Right lobe of liver (tissue), 6 donors: ENCODE results near the gene SCRN1. TPM values are rescaled to one million over a fixed set of nuclear protein-coding genes. Genes with fewer than 3 reads are reported as not detected.

ENCODE experiments used
- ATAC-seq, 4 donors: fragments of 200-7000 bp; cut with Tn5 transposase; one replicate each; pipeline ENCODE4 v1.9.1; 2020; ENCODE audit warnings: mild to moderate bottlenecking in 4 of 4, moderate library complexity in 4 of 4
- DNase-seq, 3 donors: peaks; one replicate each; pipeline ENCODE4 v3.0.0-alpha.2; 2020
- H3K27ac ChIP-seq, 3 donors: fragments of 200-600 bp; one replicate each; pipeline ENCODE4 v1.8.0; 2022
- H3K27me3 ChIP-seq, 2 donors: fragments of 200-600 bp; one replicate each; pipeline ENCODE4 v1.8.0; 2022
- H3K36me3 ChIP-seq, 4 donors: fragments of 200-600 bp; sonication (generic) in 1 of 4; one replicate each; pipeline versions ENCODE4 v1.5.1 to v1.8.0; 2017 to 2022; ENCODE audit warnings: control low read depth in 1 of 4
- H3K4me1 ChIP-seq, 4 donors: fragments of 200-600 bp; sonication (generic) in 1 of 4; one replicate each; pipeline versions ENCODE4 v1.5.1 to v1.8.0; 2017 to 2022; ENCODE audit warnings: control low read depth in 1 of 4
- H3K4me3 ChIP-seq, 3 donors: fragments of 200-600 bp; one replicate each; pipeline ENCODE4 v1.8.0; 2022
- H3K9me3 ChIP-seq, 4 donors: fragments of 200-600 bp; sonication (generic) in 1 of 4; one replicate each; pipeline versions ENCODE4 v1.5.1 to v1.8.0; 2017 to 2022; ENCODE audit warnings: control low read depth in 1 of 4
- CTCF ChIP-seq, 4 donors: fragments of 200-600 bp in 3 of 4; fragments of 450-650 bp in 1 of 4; IDR thresholded peaks; one replicate each; pipeline versions ENCODE4 v1.5.1 to v1.8.0; 2016 to 2022; ENCODE audit warnings: antibody characterized with exemption in 4 of 4, mild to moderate bottlenecking in 2 of 4
- POLR2A ChIP-seq: fragments of 450-650 bp; IDR thresholded peaks from one replicate; pipeline ENCODE4 v1.6.1; 2017; ENCODE audit warnings: antibody characterized with exemption, mild to moderate bottlenecking
- WGBS: methylation state at CpG from one replicate; pipeline ENCODE4 v1.1.6; 2018; ENCODE audit warnings: low coverage, low lambda C conversion rate; ENCODE audit not compliant: insufficient coverage; ENCODE audit errors: missing lambda C conversion rate; 5-methylcytosine and 5-hydroxymethylcytosine counted together
- intact Hi-C, 2 donors: fragments of 100-400 bp; cut with DNase I; formaldehyde crosslinking; loops; one replicate each; pipeline versions ENCODE4 v1.11.2 to v1.14.1; 2022
- total RNA-seq, 6 experiments: library from RNA; depleted of rRNA in 2 of 6; stranded (reverse); fragments of >200 nt in 2 of 6; fragmentation: NEBNext Ultra II Directional in 3 of 6; extraction: Animal tissue kit (Norgen Biotek cat#: 25700) in 3 of 6; gene quantifications; one replicate each; pipeline versions ENCODE4 v1.1.0 to v1.2.4, GENCODE V29; 2016 to 2023
- donor health status: DM: no; HTN: yes; CAD: no.
- donor health status: DM: no; HTN: no; CAD: no.
- donor health status: DM: no; HTN: no; CAD: no.
- donor health status: DM: no; HTN: yes; CAD: no.
- donor health status: DM: no; HTN: yes; CAD: no.

SCRN1 gene
- total RNA-seq, 6 experiments from 2014 or later, result 1.3 to 2.9 (median 2.0) TPM

GRCh38 chr7:29884399-29885272 is 105.0 kb downstream of the SCRN1 start:
- DNase-seq, result no peak
- no peak for ATAC-seq
- Histone ChIP-seq H3K36me3 (no peaks in the 10 kb centered on the region), H3K9me3 (no peaks in the 10 kb centered on the region), H3K27me3 (no peaks in the 10 kb centered on the region), H3K4me1 (no peaks in the 10 kb centered on the region), H3K4me3 (no peak overlapping the region), H3K27ac (no peak overlapping the region)
- intact Hi-C loops, result no loop called here
- 64% methylated on average over 18 of the region's 28 CpGs for WGBS
- no peak for TF ChIP-seq CTCF (IDR thresholded peaks at IDR 0.05)
- no peak for TF ChIP-seq POLR2A

GRCh38 chr7:29883462-29884398 is 105.9 kb downstream of the SCRN1 start:
- DNase-seq (no peak), ATAC-seq (peak in 1 of 4 donors; percentile 23)
- intact Hi-C loops, result no loop called here
- Histone ChIP-seq H3K9me3 (no peaks in the 10 kb centered on the region), H3K4me1 (no peaks in the 10 kb centered on the region), H3K27ac (no peak overlapping the region), H3K4me3 (no peak overlapping the region), H3K36me3 (no peaks in the 10 kb centered on the region), H3K27me3 (no peaks in the 10 kb centered on the region)
- TF ChIP-seq POLR2A (no peak), CTCF (IDR thresholded peaks at IDR 0.05) (no peak)
- 34% methylated on average over 37 of the region's 46 CpGs for WGBS

- intact Hi-C loops, result no loop called here
- Histone ChIP-seq H3K9me3 (no peaks in the 10 kb centered on the region), H3K27me3 (no peaks in the 10 kb centered on the region), H3K27ac (no peak overlapping the region), H3K4me1 (no peaks in the 10 kb centered on the region), H3K36me3 (no peaks in the 10 kb centered on the region), H3K4me3 (no peak overlapping the region)
- ATAC-seq (no peak), DNase-seq (no peak)
- WGBS, result 100% methylated on average over 1 of the region's 1 CpG
- TF ChIP-seq POLR2A (no peak), CTCF (IDR thresholded peaks at IDR 0.05) (no peak)
Observed at GRCh38 chr7:29882481-29882880, 107.1 kb downstream of the SCRN1 start.

- no peaks in the 10 kb centered on the region for H3K36me3 ChIP-seq
- no peaks in the 10 kb centered on the region for H3K4me1 ChIP-seq
- DNase-seq (no peak), ATAC-seq (no peak)
- H3K27ac ChIP-seq, result no peak overlapping the region
- intact Hi-C loops, result no loop called here
- no peaks in the 10 kb centered on the region for H3K9me3 ChIP-seq
- no peaks in the 10 kb centered on the region for H3K27me3 ChIP-seq
- no peak overlapping the region for H3K4me3 ChIP-seq
- TF ChIP-seq POLR2A, result no peak
- no peak for TF ChIP-seq CTCF (IDR thresholded peaks at IDR 0.05)
- 82% methylated on average over 7 of the region's 7 CpGs for WGBS
Observed at GRCh38 chr7:29881724-29882123, 107.9 kb downstream of the SCRN1 start.
